Gastrocnemius medialis (tissue), 4 donors: ENCODE measurements around the gene OR52K1. TPM values are rescaled to one million over a fixed set of nuclear protein-coding genes. Genes with fewer than 3 reads are reported as not detected.

ENCODE experiments used
- ATAC-seq, 2 donors: fragments of 150-250 bp; one replicate each; pipeline ENCODE4 v1.9.1; 2016
- DNase-seq, 2 donors: peaks; one replicate each; pipeline ENCODE4 v3.0.0-alpha.2; 2019
- H3K27ac ChIP-seq, 4 donors: fragments of 200-600 bp; sonication (generic); 1 replicate in 1 of 4; 2 replicates in 3 of 4; pipeline ENCODE4 v1.5.1; 2016 to 2018; ENCODE audit warnings: mild to moderate bottlenecking in 2 of 4, moderate library complexity in 1 of 4
- H3K27me3 ChIP-seq, 3 donors: fragments of 200-600 bp; sonication (generic) in 2 of 3; 1 replicate in 1 of 3; 2 replicates in 2 of 3; pipeline versions ENCODE4 v1.5.1 to v1.6.0; 2016 to 2019; ENCODE audit warnings: mild to moderate bottlenecking in 1 of 3, moderate library complexity in 1 of 3
- H3K36me3 ChIP-seq, 2 donors: fragments of 200-600 bp; sonication (generic) in 1 of 2; one replicate each; pipeline ENCODE4 v1.5.1; 2017 to 2018
- H3K4me1 ChIP-seq, 2 donors: fragments of 200-600 bp; sonication (generic) in 1 of 2; one replicate each; pipeline ENCODE4 v1.5.1; 2016 to 2017; ENCODE audit warnings: mild to moderate bottlenecking in 2 of 2
- H3K4me3 ChIP-seq, 4 donors: fragments of 200-600 bp; sonication (generic) in 3 of 4; 1 replicate in 1 of 4; 2 replicates in 3 of 4; pipeline ENCODE4 v1.5.1; 2016 to 2019; ENCODE audit warnings: mild to moderate bottlenecking in 2 of 4
- H3K9me3 ChIP-seq, 3 donors: fragments of 200-600 bp; sonication (generic) in 2 of 3; 1 replicate in 1 of 3; 2 replicates in 2 of 3; pipeline ENCODE4 v1.5.1; 2016 to 2019
- POLR2A ChIP-seq, 2 donors: fragments of 450-650 bp; IDR thresholded peaks; one replicate each; pipeline ENCODE4 v1.6.1; 2017; ENCODE audit warnings: antibody characterized with exemption in 2 of 2, mild to moderate bottlenecking in 2 of 2, moderate library complexity in 2 of 2
- in situ Hi-C, 4 donors: fragments of 200-750 bp; cut with MboI; loops; one replicate each; pipeline versions ENCODE4 v1.15.0 to v1.8.0; 2017; ENCODE audit warnings: low sequenced_read_pairs in 4 of 4
- intact Hi-C: fragments of 100-400 bp; cut with DNase I; formaldehyde crosslinking; loops from one replicate; pipeline ENCODE4 v1.15.1; 2023; ENCODE audit warnings: low total_unique reads
- total RNA-seq, 4 donors: library from RNA; depleted of rRNA; stranded (reverse); fragments of >200 nt; gene quantifications; one replicate each; pipeline versions ENCODE4 v1.1.0 to v1.2.3, GENCODE V29; 2016
- TF ChIP-seq, protein P1 (sequence below), 5 experiments: fragments of 450-650 bp in 3 of 5; fragments of 200-600 bp in 2 of 5; sonication (generic) in 2 of 5; IDR thresholded peaks in 4 of 5; conservative IDR thresholded peaks in 1 of 5; 1 replicate in 4 of 5; 2 replicates in 1 of 5; pipeline ENCODE4 v1.5.1; 2016 to 2019; ENCODE audit warnings: antibody characterized with exemption in 5 of 5, mild to moderate bottlenecking in 3 of 5, moderate library complexity in 3 of 5

Gene OR52K1
- total RNA-seq, 4 donors from 2014 or later = not detected

DNA sequence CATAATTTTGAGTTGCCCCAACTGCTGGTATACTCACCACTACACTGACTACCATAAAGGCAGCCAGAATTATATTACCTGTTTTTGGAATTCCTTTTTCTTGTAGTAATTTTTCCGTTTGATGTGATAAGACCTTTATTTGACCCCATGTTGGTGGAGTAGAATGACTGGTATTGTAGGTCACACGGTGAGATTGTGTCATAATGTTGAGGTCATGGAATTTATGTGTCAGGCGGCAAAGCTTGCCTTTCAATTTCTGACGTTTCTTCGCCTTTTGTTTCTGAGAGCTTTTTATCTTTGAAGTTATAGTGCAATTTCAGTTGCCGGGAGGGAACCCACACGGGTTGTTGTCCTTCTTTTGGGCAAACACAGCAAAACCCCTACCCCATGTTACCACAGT lies 13.0 kb downstream of the OR52K1 start:
- no peak for DNase-seq
- in situ Hi-C loops (no loop called here), intact Hi-C loops (no loop called here)
- Histone ChIP-seq H3K4me1 (no peaks in the 10 kb centered on the region), H3K9me3 (no peaks in the 10 kb centered on the region), H3K27me3 (peaks cover 0 to 4% (median 0%) of the 10 kb centered on the region in 3 donors), H3K4me3 (no peak overlapping the region), H3K27ac (no peak overlapping the region), H3K36me3 (no peaks in the 10 kb centered on the region)
- no peak for TF ChIP-seq POLR2A (IDR thresholded peaks at IDR 0.05)
- TF ChIP-seq, protein P1, sequence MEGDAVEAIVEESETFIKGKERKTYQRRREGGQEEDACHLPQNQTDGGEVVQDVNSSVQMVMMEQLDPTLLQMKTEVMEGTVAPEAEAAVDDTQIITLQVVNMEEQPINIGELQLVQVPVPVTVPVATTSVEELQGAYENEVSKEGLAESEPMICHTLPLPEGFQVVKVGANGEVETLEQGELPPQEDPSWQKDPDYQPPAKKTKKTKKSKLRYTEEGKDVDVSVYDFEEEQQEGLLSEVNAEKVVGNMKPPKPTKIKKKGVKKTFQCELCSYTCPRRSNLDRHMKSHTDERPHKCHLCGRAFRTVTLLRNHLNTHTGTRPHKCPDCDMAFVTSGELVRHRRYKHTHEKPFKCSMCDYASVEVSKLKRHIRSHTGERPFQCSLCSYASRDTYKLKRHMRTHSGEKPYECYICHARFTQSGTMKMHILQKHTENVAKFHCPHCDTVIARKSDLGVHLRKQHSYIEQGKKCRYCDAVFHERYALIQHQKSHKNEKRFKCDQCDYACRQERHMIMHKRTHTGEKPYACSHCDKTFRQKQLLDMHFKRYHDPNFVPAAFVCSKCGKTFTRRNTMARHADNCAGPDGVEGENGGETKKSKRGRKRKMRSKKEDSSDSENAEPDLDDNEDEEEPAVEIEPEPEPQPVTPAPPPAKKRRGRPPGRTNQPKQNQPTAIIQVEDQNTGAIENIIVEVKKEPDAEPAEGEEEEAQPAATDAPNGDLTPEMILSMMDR (IDR thresholded peaks at IDR 0.05 in 4 of 5, conservative IDR thresholded peaks at IDR 0.05 in 1 of 5) = no peak
- ATAC-seq = no peak

GRCh38 chr11:4495986-4496385 lies 13.5 kb downstream of the OR52K1 start:
- TF ChIP-seq, protein P1 (IDR thresholded peaks at IDR 0.05 in 4 of 5, conservative IDR thresholded peaks at IDR 0.05 in 1 of 5) = no peak
- TF ChIP-seq POLR2A (IDR thresholded peaks at IDR 0.05) = no peak
- H3K4me1 ChIP-seq = no peaks in the 10 kb centered on the region
- ATAC-seq (no peak), DNase-seq (no peak)
- no peak overlapping the region for H3K27ac ChIP-seq
- intact Hi-C loops (no loop called here), in situ Hi-C loops (no loop called here)
- H3K9me3 ChIP-seq = no peaks in the 10 kb centered on the region
- H3K27me3 ChIP-seq = peaks cover 0 to 4% (median 2%) of the 10 kb centered on the region in 3 donors
- no peak overlapping the region for H3K4me3 ChIP-seq
- H3K36me3 ChIP-seq = no peaks in the 10 kb centered on the region

DNA sequence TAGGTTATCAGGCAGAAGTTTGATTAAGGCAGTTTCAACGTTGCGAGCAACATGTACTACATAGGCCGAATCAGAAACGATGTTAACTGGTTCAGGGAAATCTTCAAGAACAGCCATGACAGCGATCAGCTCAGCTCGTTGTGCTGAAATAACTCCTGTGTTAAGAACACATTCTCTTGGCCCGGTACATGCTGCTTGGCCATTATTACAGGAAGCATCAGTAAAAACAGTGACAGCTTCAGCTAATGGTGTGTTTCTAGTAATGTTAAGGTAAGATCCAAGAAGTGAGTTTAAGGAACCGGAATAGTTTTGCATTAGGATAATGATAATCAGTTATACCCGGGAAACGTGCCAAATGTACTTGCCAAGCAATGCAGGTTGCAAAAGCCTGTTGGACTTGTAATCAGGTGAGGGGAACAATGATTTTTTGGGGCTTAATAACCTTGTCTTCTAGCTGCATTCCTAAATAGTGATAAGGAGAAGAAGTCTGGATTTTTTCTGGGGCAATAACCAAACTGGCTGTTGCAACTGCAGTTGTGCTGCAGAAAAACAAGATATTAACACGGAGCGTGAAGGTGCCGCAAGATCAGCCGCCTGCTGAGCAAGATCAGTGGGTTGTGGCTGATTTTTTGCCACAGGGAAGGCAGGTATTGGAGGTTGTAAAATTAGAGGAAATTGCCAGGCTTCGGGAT lies 14.3 kb downstream of the OR52K1 start:
- Histone ChIP-seq H3K9me3 (no peaks in the 10 kb centered on the region), H3K36me3 (no peaks in the 10 kb centered on the region), H3K4me3 (no peak overlapping the region), H3K4me1 (no peaks in the 10 kb centered on the region), H3K27ac (no peak overlapping the region), H3K27me3 (peaks cover 0 to 4% (median 2%) of the 10 kb centered on the region in 3 donors)
- intact Hi-C loops (no loop called here), in situ Hi-C loops (no loop called here)
- no peak for DNase-seq
- no peak for TF ChIP-seq POLR2A (IDR thresholded peaks at IDR 0.05)
- TF ChIP-seq, protein P1 (IDR thresholded peaks at IDR 0.05 in 4 of 5, conservative IDR thresholded peaks at IDR 0.05 in 1 of 5) = no peak
- ATAC-seq = no peak

- no peaks in the 10 kb centered on the region for H3K4me1 ChIP-seq
- in situ Hi-C loops = no loop called here
- H3K9me3 ChIP-seq = no peaks in the 10 kb centered on the region
- peaks cover 0 to 1% (median 0%) of the 10 kb centered on the region in 3 donors for H3K27me3 ChIP-seq
- TF ChIP-seq POLR2A (IDR thresholded peaks at IDR 0.05) = no peak
- DNase-seq = no peak
- no peak for ATAC-seq
- intact Hi-C loops = no loop called here
- H3K4me3 ChIP-seq = no peak overlapping the region
- H3K27ac ChIP-seq = no peak overlapping the region
- no peaks in the 10 kb centered on the region for H3K36me3 ChIP-seq
These were observed 26.4 kb downstream of the OR52K1 start for GRCh38 chr11:4508886-4509285.

DNA sequence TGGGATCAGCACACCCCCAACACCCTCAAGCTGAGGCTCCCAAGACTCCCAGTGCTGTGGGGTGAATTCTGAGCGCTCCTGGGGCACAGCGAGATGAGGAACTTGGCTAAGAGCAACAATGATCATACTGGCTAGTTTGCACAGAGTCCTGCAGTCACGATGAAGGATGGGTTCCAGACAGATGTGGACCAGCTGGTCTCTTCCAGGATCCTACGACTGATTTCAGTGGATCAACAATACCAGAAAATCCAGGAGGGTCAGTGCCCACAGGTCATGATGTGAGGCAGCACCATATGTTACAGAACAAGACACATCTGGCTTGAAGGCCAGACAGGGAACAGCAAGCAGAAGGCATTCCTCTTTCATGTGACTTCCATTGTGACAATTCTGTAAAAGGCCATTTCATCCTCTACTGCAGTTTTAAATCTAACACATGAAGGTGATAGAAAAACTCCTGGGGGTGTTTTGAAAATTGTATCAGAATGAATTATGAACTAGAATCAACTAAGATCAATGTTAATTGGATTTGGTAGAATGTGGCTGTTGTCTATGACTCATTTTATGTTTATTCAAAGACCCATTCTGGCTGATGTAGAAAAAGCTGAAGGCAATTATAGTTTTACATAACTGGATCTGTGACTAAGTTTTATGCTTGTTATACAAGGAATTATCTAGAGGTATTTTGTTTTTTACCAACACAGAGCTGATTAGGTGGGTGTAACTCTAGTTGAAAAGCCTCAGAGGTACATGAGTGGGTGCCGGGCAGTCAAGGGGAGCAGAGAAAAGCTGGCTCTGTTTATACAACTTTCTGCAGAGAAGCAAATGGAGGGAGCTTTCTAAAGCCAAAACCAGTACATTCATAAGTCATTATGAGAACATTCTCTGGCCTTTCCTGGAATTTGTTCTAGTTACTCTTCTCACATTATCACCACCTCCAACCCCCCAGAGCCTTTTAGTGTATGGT lies 29.1 kb downstream of the OR52K1 start:
- Histone ChIP-seq H3K4me3 (no peak overlapping the region), H3K9me3 (no peaks in the 10 kb centered on the region), H3K27me3 (no peaks in the 10 kb centered on the region), H3K27ac (no peak overlapping the region), H3K4me1 (no peaks in the 10 kb centered on the region), H3K36me3 (no peaks in the 10 kb centered on the region)
- in situ Hi-C loops (no loop called here), intact Hi-C loops (no loop called here)
- ATAC-seq = no peak
- no peak for DNase-seq
- TF ChIP-seq, protein P1 (IDR thresholded peaks at IDR 0.05 in 4 of 5, conservative IDR thresholded peaks at IDR 0.05 in 1 of 5) = no peak
- TF ChIP-seq POLR2A (IDR thresholded peaks at IDR 0.05) = no peak
